ENCODE results near the gene DNAH10.

DNAH10 gene

GRCh38 chr12:123741937-123742572 is 20.0 kb upstream of the DNAH10 start:
- Histone ChIP-seq H3K36me3 (ENCODE audit: insufficient read depth, low read length) (peaks cover 80% of the 10 kb centered on the region), H3K79me2 (ENCODE audit: insufficient read depth, low read length) (no peaks in the 10 kb centered on the region), H3K9me2 (ENCODE audit: low read depth, low read length) (no peaks in the 10 kb centered on the region), H3K4me2 (ENCODE audit: low read length) (no peak overlapping the region; the same call in 1 of the 2 replicates), H3K4me1 (ENCODE audit: insufficient read depth, low read length, severe bottlenecking) (peaks cover 14% of the 10 kb centered on the region), H3K9me3 (ENCODE audit: low read length) (no peaks in the 10 kb centered on the region), H3K27me3 (ENCODE audit: insufficient read depth, low read length) (no peaks in the 10 kb centered on the region), H3F3A (ENCODE audit: insufficient read depth, low read length) (0 out of 2 replicates have a peak, but pooled peaks cover 5% of the 10 kb centered on the region), H2AFZ (ENCODE audit: low read length) (no peak overlapping the region), H3K9ac (ENCODE audit: low read length) (no peak overlapping the region), H3K4me3 (ENCODE audit: low read depth, low read length, poor library complexity, severe bottlenecking) (no peak overlapping the region), H3K27ac (ENCODE audit: low read depth, low read length, poor library complexity, severe bottlenecking) (peak overlapping the region; percentile 65), H4K20me1 (ENCODE audit: insufficient read depth, low read length) (no peaks in the 10 kb centered on the region)
- no peak for TF ChIP-seq EZH2 (IDR thresholded peaks at IDR 0.05; ENCODE audit: borderline replicate concordance, low read length)
- no peak for TF ChIP-seq CTCF (IDR thresholded peaks at IDR 0.05; ENCODE audit: low read length)

- Histone ChIP-seq H3K4me1 (ENCODE audit: insufficient read depth, low read length, severe bottlenecking) (peaks cover 14% of the 10 kb centered on the region), H3K27ac (ENCODE audit: low read depth, low read length, poor library complexity, severe bottlenecking) (peak overlapping the region; percentile 65), H3K9ac (ENCODE audit: low read length) (no peak overlapping the region), H3K4me2 (ENCODE audit: low read length) (no peak overlapping the region), H3K79me2 (ENCODE audit: insufficient read depth, low read length) (no peaks in the 10 kb centered on the region), H3K36me3 (ENCODE audit: insufficient read depth, low read length) (peaks cover 79% of the 10 kb centered on the region), H4K20me1 (ENCODE audit: insufficient read depth, low read length) (no peaks in the 10 kb centered on the region), H3K9me2 (ENCODE audit: low read depth, low read length) (no peaks in the 10 kb centered on the region), H3F3A (ENCODE audit: insufficient read depth, low read length) (0 out of 2 replicates have a peak, but pooled peaks cover 5% of the 10 kb centered on the region), H2AFZ (ENCODE audit: low read length) (no peak overlapping the region), H3K4me3 (ENCODE audit: low read depth, low read length, poor library complexity, severe bottlenecking) (no peak overlapping the region), H3K9me3 (ENCODE audit: low read length) (no peaks in the 10 kb centered on the region), H3K27me3 (ENCODE audit: insufficient read depth, low read length) (no peaks in the 10 kb centered on the region)
- no peak for TF ChIP-seq CTCF (IDR thresholded peaks at IDR 0.05; ENCODE audit: low read length)
- TF ChIP-seq EZH2 (IDR thresholded peaks at IDR 0.05; ENCODE audit: borderline replicate concordance, low read length) = no peak
These were observed 19.1 kb upstream of the DNAH10 start for GRCh38 chr12:123743002-123743401.

GRCh38 chr12:123744836-123745235 is 17.3 kb upstream of the DNAH10 start:
- Histone ChIP-seq H3K79me2 (ENCODE audit: insufficient read depth, low read length) (no peaks in the 10 kb centered on the region), H3K27me3 (ENCODE audit: insufficient read depth, low read length) (no peaks in the 10 kb centered on the region), H3F3A (ENCODE audit: insufficient read depth, low read length) (0 out of 2 replicates have a peak, but pooled peaks cover 5% of the 10 kb centered on the region), H3K4me2 (ENCODE audit: low read length) (no peak overlapping the region), H3K36me3 (ENCODE audit: insufficient read depth, low read length) (peaks cover 79% of the 10 kb centered on the region), H3K4me3 (ENCODE audit: low read depth, low read length, poor library complexity, severe bottlenecking) (no peak overlapping the region), H3K9me3 (ENCODE audit: low read length) (no peaks in the 10 kb centered on the region), H3K9me2 (ENCODE audit: low read depth, low read length) (no peaks in the 10 kb centered on the region), H2AFZ (ENCODE audit: low read length) (no peak overlapping the region), H3K4me1 (ENCODE audit: insufficient read depth, low read length, severe bottlenecking) (peaks cover 14% of the 10 kb centered on the region), H3K27ac (ENCODE audit: low read depth, low read length, poor library complexity, severe bottlenecking) (peak overlapping the region; percentile 65), H4K20me1 (ENCODE audit: insufficient read depth, low read length) (no peaks in the 10 kb centered on the region), H3K9ac (ENCODE audit: low read length) (no peak overlapping the region)
- TF ChIP-seq CTCF (IDR thresholded peaks at IDR 0.05; ENCODE audit: low read length) = peak; percentile 43
- TF ChIP-seq EZH2 (IDR thresholded peaks at IDR 0.05; ENCODE audit: borderline replicate concordance, low read length) = no peak
